CD4-positive, alpha-beta T cell (primary cell): ENCODE results near the gene RPS6KA3. TPM values are rescaled to one million over a fixed set of nuclear protein-coding genes. Genes with fewer than 3 reads are reported as not detected.

Experiments used
- ATAC-seq: fragments of 200-7000 bp; cut with Tn5 transposase; one replicate; pipeline ENCODE4 v1.10.0; 2022; ENCODE audit warnings: mild to moderate bottlenecking; ENCODE audit not compliant: poor library complexity
- CTCF ChIA-PET: fragments of 350-600 bp; sonication (Branson Sonifier 250); formaldehyde crosslinking; loops from one replicate; lab custom pipeline; 2021; ENCODE audit warnings: antibody characterized with exemption, inconsistent platforms; lab: Charles Lee
- POLR2A ChIA-PET: fragments of 350-600 bp; sonication (Branson Sonifier 250); formaldehyde crosslinking; loops from one replicate; lab custom pipeline; 2021; ENCODE audit warnings: antibody characterized with exemption, inconsistent platforms; lab: Charles Lee
- DNase-seq, 14 experiments: peaks; one replicate each; pipeline ENCODE4 v3.0.0-alpha.2; 2013 to 2020; ENCODE audit warnings: mixed read lengths in 2 of 14
- H3K27ac ChIP-seq, 2 donors: one replicate each; pipeline versions ENCODE4 v1.5.1 to v1.7.0; 2013; ENCODE audit warnings: low read length in 2 of 2, low read depth in 1 of 2, mild to moderate bottlenecking in 1 of 2
- H3K27me3 ChIP-seq, 2 experiments: 1 replicate in 1 of 2; 2 replicates in 1 of 2; pipeline versions ENCODE4 v1.6.1 to v1.7.0; 2013; ENCODE audit warnings: low read length in 2 of 2, control low read depth in 1 of 2, mild to moderate bottlenecking in 1 of 2, moderate library complexity in 1 of 2; ENCODE audit not compliant: insufficient read depth in 2 of 2, control insufficient read depth in 1 of 2
- H3K36me3 ChIP-seq: one replicate; pipeline ENCODE4 v1.6.1; 2013; ENCODE audit warnings: low read length, control low read depth; ENCODE audit not compliant: insufficient read depth
- H3K4me1 ChIP-seq: one replicate; pipeline ENCODE4 v1.6.1; 2013; ENCODE audit warnings: low read length, control low read depth; ENCODE audit not compliant: insufficient read depth
- H3K4me3 ChIP-seq: one replicate; pipeline ENCODE4 v1.5.1; 2013; ENCODE audit warnings: mild to moderate bottlenecking, low read length, moderate library complexity
- H3K9me3 ChIP-seq, 2 experiments: 1 replicate in 1 of 2; 2 replicates in 1 of 2; pipeline versions ENCODE4 v1.6.1 to v1.7.0; 2013; ENCODE audit warnings: low read length in 2 of 2, mild to moderate bottlenecking in 2 of 2, control low read depth in 1 of 2, moderate library complexity in 1 of 2; ENCODE audit not compliant: control insufficient read depth in 1 of 2, insufficient read depth in 1 of 2
- H3K27ac Mint-ChIP-seq: one replicate; pipeline ENCODE4 v1.8.0; 2020; ENCODE audit warnings: mixed read lengths
- H3K27me3 Mint-ChIP-seq: one replicate; pipeline ENCODE4 v1.8.0; 2021; ENCODE audit warnings: mixed read lengths
- H3K36me3 Mint-ChIP-seq: one replicate; pipeline ENCODE4 v1.8.0; 2021; ENCODE audit warnings: low read depth, mixed read lengths
- H3K4me1 Mint-ChIP-seq: one replicate; pipeline ENCODE4 v1.8.0; 2021; ENCODE audit warnings: low read depth, mixed read lengths
- H3K4me3 Mint-ChIP-seq: one replicate; pipeline ENCODE4 v1.8.0; 2020; ENCODE audit warnings: mild to moderate bottlenecking, mixed read lengths
- H3K9me3 Mint-ChIP-seq: one replicate; pipeline ENCODE4 v1.8.0; 2020; ENCODE audit warnings: mixed read lengths
- intact Hi-C, 2 experiments: fragments of 100-400 bp; cut with DNase I in 1 of 2; cut with micrococcal nuclease in 1 of 2; formaldehyde crosslinking; loops; one replicate each; pipeline versions ENCODE4 v1.15.1 to v1.9.0; 2023 to 2025; cut with DNase I, micrococcal nuclease
- total RNA-seq, 174 experiments: library from RNA in 2 of 174; stranded (reverse) in 2 of 174; gene quantifications; one replicate each; pipeline ENCODE4 v1.2.3 and lab custom pipeline; 2021 to 2026
- TF ChIP-seq, protein P1 (sequence below): fragments of 200-600 bp; IDR thresholded peaks from one replicate; pipeline ENCODE4 v1.8.0; 2022; ENCODE audit warnings: antibody characterized with exemption, mild to moderate bottlenecking

RPS6KA3 gene
- total RNA-seq, 2 experiments from 2014 or later, result 39.6 to 39.7 TPM

- peaks cover 74% of the 10 kb centered on the region for H3K4me1 Mint-ChIP-seq
- intact Hi-C loops, result no loop called here
- Histone ChIP-seq H3K27me3 (no peaks in the 10 kb centered on the region), H3K4me3 (no peak overlapping the region), H3K36me3 (peaks cover 19% of the 10 kb centered on the region), H3K27ac (no peak overlapping the region), H3K4me1 (peaks cover 5% of the 10 kb centered on the region), H3K9me3 (no peaks in the 10 kb centered on the region)
- TF ChIP-seq, protein P1, sequence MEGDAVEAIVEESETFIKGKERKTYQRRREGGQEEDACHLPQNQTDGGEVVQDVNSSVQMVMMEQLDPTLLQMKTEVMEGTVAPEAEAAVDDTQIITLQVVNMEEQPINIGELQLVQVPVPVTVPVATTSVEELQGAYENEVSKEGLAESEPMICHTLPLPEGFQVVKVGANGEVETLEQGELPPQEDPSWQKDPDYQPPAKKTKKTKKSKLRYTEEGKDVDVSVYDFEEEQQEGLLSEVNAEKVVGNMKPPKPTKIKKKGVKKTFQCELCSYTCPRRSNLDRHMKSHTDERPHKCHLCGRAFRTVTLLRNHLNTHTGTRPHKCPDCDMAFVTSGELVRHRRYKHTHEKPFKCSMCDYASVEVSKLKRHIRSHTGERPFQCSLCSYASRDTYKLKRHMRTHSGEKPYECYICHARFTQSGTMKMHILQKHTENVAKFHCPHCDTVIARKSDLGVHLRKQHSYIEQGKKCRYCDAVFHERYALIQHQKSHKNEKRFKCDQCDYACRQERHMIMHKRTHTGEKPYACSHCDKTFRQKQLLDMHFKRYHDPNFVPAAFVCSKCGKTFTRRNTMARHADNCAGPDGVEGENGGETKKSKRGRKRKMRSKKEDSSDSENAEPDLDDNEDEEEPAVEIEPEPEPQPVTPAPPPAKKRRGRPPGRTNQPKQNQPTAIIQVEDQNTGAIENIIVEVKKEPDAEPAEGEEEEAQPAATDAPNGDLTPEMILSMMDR, result no peak
- CTCF ChIA-PET, result no interaction called here
- ATAC-seq (no peak), DNase-seq (peak in 1 of 14 experiments; percentile 3)
- H3K9me3 Mint-ChIP-seq, result no peaks in the 10 kb centered on the region
- H3K27me3 Mint-ChIP-seq, result no peaks in the 10 kb centered on the region
- H3K4me3 Mint-ChIP-seq, result no peak overlapping the region
- POLR2A ChIA-PET, result no interaction called here
- H3K27ac Mint-ChIP-seq, result peak overlapping the region; percentile 48
- H3K36me3 Mint-ChIP-seq, result peaks cover 39% of the 10 kb centered on the region
These were observed 41.8 kb downstream of the RPS6KA3 start for GRCh38 chrX:20224814-20225487.

DNA sequence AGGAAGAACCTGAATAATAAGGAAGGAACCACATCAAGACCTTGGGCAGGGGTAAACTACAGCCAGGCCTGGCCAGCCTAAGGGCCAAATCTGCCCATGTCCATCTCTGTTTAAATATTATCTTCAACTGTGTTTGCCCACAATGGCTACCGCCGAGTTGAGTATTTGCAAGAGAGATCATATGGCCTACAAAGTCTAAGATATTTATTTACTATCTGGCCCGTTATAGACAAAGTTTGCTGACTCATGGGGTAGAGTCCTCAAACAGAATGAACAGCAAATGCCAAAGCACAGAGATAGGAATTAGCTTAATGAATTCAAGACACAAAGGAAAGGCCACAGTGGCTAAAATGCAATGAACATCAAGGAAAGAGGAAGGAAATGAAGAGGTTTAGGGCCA lies 44.8 kb downstream of the RPS6KA3 start:
- intact Hi-C loops, result no loop called here
- H3K4me3 ChIP-seq, result no peak overlapping the region
- no peak for DNase-seq
- no peak overlapping the region for H3K27ac ChIP-seq
- Mint-ChIP-seq H3K9me3 (no peaks in the 10 kb centered on the region), H3K36me3 (peaks cover 17% of the 10 kb centered on the region), H3K4me1 (peaks cover 88% of the 10 kb centered on the region), H3K27ac (peak overlapping the region; percentile 25), H3K27me3 (no peaks in the 10 kb centered on the region), H3K4me3 (no peak overlapping the region)
- POLR2A ChIA-PET, result no interaction called here
- peaks cover 8% of the 10 kb centered on the region for H3K4me1 ChIP-seq
- no peaks in the 10 kb centered on the region for H3K36me3 ChIP-seq
- TF ChIP-seq, protein P1, result no peak
- no peaks in the 10 kb centered on the region for H3K9me3 ChIP-seq
- ATAC-seq, result no peak
- CTCF ChIA-PET, result no interaction called here
- H3K27me3 ChIP-seq, result no peaks in the 10 kb centered on the region

GRCh38 chrX:20218836-20219505 lies 47.7 kb downstream of the RPS6KA3 start:
- no peaks in the 10 kb centered on the region for H3K9me3 Mint-ChIP-seq
- peaks cover 6% of the 10 kb centered on the region for H3K36me3 ChIP-seq
- peaks cover 10% of the 10 kb centered on the region for H3K4me1 ChIP-seq
- peaks cover 6% of the 10 kb centered on the region for H3K36me3 Mint-ChIP-seq
- H3K4me3 ChIP-seq, result no peak overlapping the region
- H3K27ac Mint-ChIP-seq, result peak overlapping the region; percentile 49
- H3K4me3 Mint-ChIP-seq, result no peak overlapping the region
- ChIA-PET POLR2A (no interaction called here), CTCF (no interaction called here)
- DNase-seq (no peak), ATAC-seq (no peak)
- H3K27ac ChIP-seq, result no peak overlapping the region
- TF ChIP-seq, protein P1, result no peak
- peaks cover 82% of the 10 kb centered on the region for H3K4me1 Mint-ChIP-seq
- intact Hi-C loops, result no loop called here
- H3K27me3 ChIP-seq, result no peaks in the 10 kb centered on the region
- no peaks in the 10 kb centered on the region for H3K27me3 Mint-ChIP-seq
- H3K9me3 ChIP-seq, result no peaks in the 10 kb centered on the region
